T47D (cell line): Measurements from ENCODE around the gene MASTL.
"Not testable (repeated sequence)": the region's sequence is repeated elsewhere in the genome, so short reads cannot be mapped to it uniquely, and the experiment has no call there.

Experiments
- DNase-seq, 2 experiments: peaks; one replicate each; pipeline versions ENCODE4 v3.0.0 to v3.0.0-alpha.2; 2011 to 2012; ENCODE audit warnings: low read depth in 1 of 2, low spot score in 1 of 2
- JUND ChIP-seq: IDR thresholded peaks from 2 replicates; pipeline ENCODE4 v1.6.1; 2012; ENCODE audit warnings: low read depth
- in situ Hi-C: cut with HindIII; loops from 2 replicates; pipeline ENCODE4 v1.10.0; 2016; ENCODE audit warnings: low sequenced_read_pairs, low pct_unique_long_range_greater_than_20kb

Gene MASTL

GRCh38 chr10:27155066-27155754 is at the start of gene MASTL:
Gene MASTL, plus strand, starts transcription at chr10:27155352. Its CDS starts 75 bp downstream, at chr10:27155427.
- DNase-seq = peak; percentile 47 to 93
- no peak for TF ChIP-seq JUND
- in situ Hi-C loops = no loop called here

GRCh38 chr10:27108165-27108564 is 47.0 kb upstream of the MASTL start:
- DNase-seq = no peak
- no peak for TF ChIP-seq JUND
- in situ Hi-C loops = no loop called here

- no peak for DNase-seq
- TF ChIP-seq JUND = no peak
- in situ Hi-C loops = no loop called here
Observed at GRCh38 chr10:27134371-27134770, 20.8 kb upstream of the MASTL start.

- in situ Hi-C loops = no loop called here
- no peak for DNase-seq
- no peak for TF ChIP-seq JUND
Observed at GRCh38 chr10:27138277-27138676, 16.9 kb upstream of the MASTL start.

- TF ChIP-seq JUND = no peak
- in situ Hi-C loops = no loop called here
- no peak for DNase-seq
Observed at GRCh38 chr10:27143686-27144085, 11.5 kb upstream of the MASTL start.

GRCh38 chr10:27145937-27146336 is 9.2 kb upstream of the MASTL start:
- in situ Hi-C loops = no loop called here
- TF ChIP-seq JUND = no peak
- DNase-seq = no peak

GRCh38 chr10:27147701-27148100 is 7.5 kb upstream of the MASTL start:
- TF ChIP-seq JUND = no peak
- in situ Hi-C loops = no loop called here
- DNase-seq = no peak

GRCh38 chr10:27150261-27150660 is 4.9 kb upstream of the MASTL start:
- DNase-seq = no peak

GRCh38 chr10:27152687-27153086 is 2.5 kb upstream of the MASTL start:
- TF ChIP-seq JUND = no peak
- DNase-seq = no peak
- in situ Hi-C loops = no loop called here

More at GRCh38 chr10:27150261-27150660, 4.9 kb upstream of the MASTL start:
- in situ Hi-C loops = no loop called here
- TF ChIP-seq JUND = no peak

- in situ Hi-C loops = no loop called here
- no peak for DNase-seq
- no peak for TF ChIP-seq JUND
Observed at GRCh38 chr10:27153329-27153728, 1.8 kb upstream of the MASTL start.

GRCh38 chr10:27153845-27154193 is 1.3 kb upstream of the MASTL start:
- TF ChIP-seq JUND = no peak
- DNase-seq = no peak
- in situ Hi-C loops = no loop called here

GRCh38 chr10:27156566-27156965 is 1.4 kb downstream of the MASTL start:
- in situ Hi-C loops, DNase-seq: not testable (repeated sequence)

GRCh38 chr10:27157150-27157549 is 2.0 kb downstream of the MASTL start:
- DNase-seq = no peak
- TF ChIP-seq JUND = no peak
- in situ Hi-C loops = no loop called here

GRCh38 chr10:27158421-27158820 is 3.3 kb downstream of the MASTL start:
- no peak for DNase-seq

GRCh38 chr10:27169849-27170248 is 14.7 kb downstream of the MASTL start:
- TF ChIP-seq JUND = no peak
- no peak for DNase-seq
- in situ Hi-C loops = no loop called here

More at GRCh38 chr10:27158421-27158820, 3.3 kb downstream of the MASTL start:
- no peak for TF ChIP-seq JUND
- in situ Hi-C loops = no loop called here
